Esophagus muscularis mucosa (tissue), 4 donors: ENCODE data around the gene KRTAP22-2. TPM values are rescaled to one million over a fixed set of nuclear protein-coding genes. Genes with fewer than 3 reads are reported as not detected.

ENCODE experiments used
- DNase-seq: peaks from one replicate; pipeline ENCODE4 v3.0.0-alpha.2; 2017; ENCODE audit errors: extremely low spot score
- H3K27ac ChIP-seq, 4 donors: fragments of 200-600 bp; sonication (generic); replicated peaks in 1 of 4; 1 replicate in 3 of 4; 2 replicates in 1 of 4; pipeline ENCODE4 v1.5.1; 2016 to 2019; ENCODE audit warnings: mild to moderate bottlenecking in 1 of 4
- H3K27me3 ChIP-seq, 4 donors: fragments of 200-600 bp; sonication (generic); one replicate each; pipeline versions ENCODE4 v1.5.1 to v1.6.0; 2016 to 2019
- H3K36me3 ChIP-seq, 4 donors: fragments of 200-600 bp; sonication (generic); one replicate each; pipeline ENCODE4 v1.5.1; 2016 to 2019
- H3K4me1 ChIP-seq, 4 donors: fragments of 200-600 bp; sonication (generic); one replicate each; pipeline ENCODE4 v1.5.1; 2016 to 2019
- H3K4me3 ChIP-seq, 4 donors: fragments of 200-600 bp; sonication (generic); 1 replicate in 2 of 4; 2 replicates in 2 of 4; pipeline ENCODE4 v1.5.1; 2016 to 2019; ENCODE audit warnings: mild to moderate bottlenecking in 4 of 4, moderate library complexity in 1 of 4
- H3K9me3 ChIP-seq, 4 donors: fragments of 200-600 bp; sonication (generic); 1 replicate in 3 of 4; 2 replicates in 1 of 4; pipeline ENCODE4 v1.5.1; 2016 to 2019
- CTCF ChIP-seq, 3 experiments: fragments of 200-600 bp in 2 of 3; fragments of 450-650 bp in 1 of 3; sonication (generic) in 2 of 3; IDR thresholded peaks; one replicate each; pipeline ENCODE4 v1.5.1; 2017 to 2019; ENCODE audit warnings: antibody characterized with exemption in 3 of 3, mild to moderate bottlenecking in 2 of 3, moderate library complexity in 1 of 3
- EP300 ChIP-seq: sonication (generic); formaldehyde crosslinking; IDR thresholded peaks from one replicate; pipeline ENCODE4 v1.6.1; 2017; ENCODE audit warnings: antibody characterized with exemption
- POLR2A ChIP-seq: fragments of 450-650 bp; IDR thresholded peaks from one replicate; pipeline ENCODE4 v1.6.1; 2017; ENCODE audit warnings: antibody characterized with exemption, moderate library complexity, mild to moderate bottlenecking, low read depth
- POLR2AphosphoS5 ChIP-seq, 2 donors: sonication (generic); formaldehyde crosslinking; IDR thresholded peaks; one replicate each; pipeline ENCODE4 v1.6.1; 2017; ENCODE audit warnings: antibody characterized with exemption in 2 of 2
- WGBS: methylation state at CpG from one replicate; pipeline ENCODE4 v1.1.5; 2018; 5-methylcytosine and 5-hydroxymethylcytosine counted together
- intact Hi-C: fragments of 100-400 bp; cut with DNase I; formaldehyde crosslinking; loops from one replicate; pipeline ENCODE4 v1.15.1; 2023
- total RNA-seq, 4 donors: library from RNA; depleted of rRNA; stranded (reverse); fragments of >200 nt; gene quantifications; one replicate each; pipeline versions ENCODE4 v1.1.0 to v1.2.1, GENCODE V29; 2016

The KRTAP22-2 gene
- not detected for total RNA-seq

DNA sequence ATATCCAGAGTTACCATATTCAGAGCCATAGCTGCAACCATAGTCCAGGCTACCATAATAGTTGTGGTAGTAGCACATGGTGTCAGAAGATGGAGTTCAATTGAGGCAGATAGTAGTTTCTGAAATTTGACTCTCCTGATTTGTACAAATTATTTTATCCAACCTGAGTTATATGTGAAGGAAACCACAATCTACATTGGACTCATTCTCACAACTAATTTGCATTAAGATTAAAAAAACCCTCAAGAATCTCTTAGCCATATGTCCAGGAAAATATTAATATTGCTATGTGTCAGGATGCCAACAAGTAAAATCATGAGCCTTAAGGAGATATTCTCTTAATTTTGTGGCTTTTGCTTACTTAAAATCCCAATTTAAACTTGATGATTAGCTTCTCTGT, at the start of gene KRTAP22-2:
TSS of gene KRTAP22-2 (minus strand) at position 101 of the 400 bp plus-strand sequence.
- H3K27ac ChIP-seq: no peak within 1 kb of the TSS
- TF ChIP-seq CTCF (IDR thresholded peaks at IDR 0.05) (no peak), POLR2AphosphoS5 (IDR thresholded peaks at IDR 0.05) (no peak), EP300 (no peak)
- no peaks in the 10 kb centered on the region for H3K27me3 ChIP-seq
- no peak for DNase-seq
- intact Hi-C loops: no loop called here
- H3K36me3 ChIP-seq: no peaks in the 10 kb centered on the region
- H3K9me3 ChIP-seq: no peaks in the 10 kb centered on the region
- no peak within 1 kb of the TSS for H3K4me3 ChIP-seq
- H3K4me1 ChIP-seq: no peaks in the 10 kb centered on the region

DNA sequence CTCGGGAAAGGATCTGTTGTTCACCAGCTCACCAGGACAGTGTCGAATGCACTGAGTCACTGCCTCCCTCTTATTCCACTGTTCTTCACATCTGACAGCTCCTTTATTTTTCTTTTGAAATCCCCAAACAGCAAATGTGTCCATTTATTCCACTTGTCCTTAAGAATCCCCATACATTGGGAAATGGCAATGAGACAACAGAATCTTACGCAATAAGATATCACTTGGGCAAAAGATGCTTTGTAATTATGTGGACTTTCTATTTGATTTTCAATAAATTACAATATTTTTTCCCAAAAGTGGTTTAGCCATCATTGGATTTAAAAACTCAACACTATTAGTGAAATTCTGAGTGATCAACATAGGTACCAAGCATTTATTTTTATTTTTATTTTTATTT, 48.5 kb upstream of the KRTAP22-2 start:
- no peak overlapping the region for H3K27ac ChIP-seq
- 49% methylated on average over 3 of the region's 3 CpGs for WGBS
- no peaks in the 10 kb centered on the region for H3K36me3 ChIP-seq
- no peak for DNase-seq
- H3K27me3 ChIP-seq: no peaks in the 10 kb centered on the region
- H3K4me3 ChIP-seq: no peak overlapping the region
- TF ChIP-seq POLR2A: no peak
- no peak for TF ChIP-seq POLR2AphosphoS5 (IDR thresholded peaks at IDR 0.05)
- no peak for TF ChIP-seq EP300
- no peak for TF ChIP-seq CTCF (IDR thresholded peaks at IDR 0.05)
- H3K4me1 ChIP-seq: no peaks in the 10 kb centered on the region
- intact Hi-C loops: no loop called here
- H3K9me3 ChIP-seq: no peaks in the 10 kb centered on the region

DNA sequence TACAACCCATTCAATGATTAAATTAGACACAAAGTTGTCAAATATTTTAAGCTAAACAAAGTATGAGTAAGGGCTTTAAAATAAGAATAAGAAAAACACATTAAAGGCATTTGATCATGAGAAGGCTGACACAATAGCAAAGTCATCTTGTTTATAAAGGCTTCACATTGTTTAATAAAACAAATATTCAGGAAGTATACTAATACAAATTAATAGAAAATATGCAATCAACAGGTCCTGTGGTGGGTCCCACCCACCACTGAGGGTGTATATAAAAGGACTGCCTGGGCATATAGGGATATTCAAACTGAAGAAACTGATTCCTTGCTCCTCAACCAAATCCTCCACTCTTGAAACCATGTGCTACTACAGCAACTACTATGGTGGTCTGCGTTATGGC, 44.7 kb upstream of the KRTAP22-2 start, which contains the start of gene KRTAP20-2:
TSS of gene KRTAP20-2 (plus strand) at position 301 of the 400 bp plus-strand sequence. CDS start at position 359, 58 bp downstream.
- TF ChIP-seq CTCF (IDR thresholded peaks at IDR 0.05): no peak
- no peak for TF ChIP-seq EP300
- no peak for TF ChIP-seq POLR2AphosphoS5 (IDR thresholded peaks at IDR 0.05)
- no peak for DNase-seq
- Histone ChIP-seq H3K27me3 (no peaks in the 10 kb centered on the region), H3K4me1 (no peaks in the 10 kb centered on the region), H3K9me3 (no peaks in the 10 kb centered on the region), H3K36me3 (no peaks in the 10 kb centered on the region), H3K4me3 (no peak within 1 kb of the TSS), H3K27ac (no peak within 1 kb of the TSS)
- intact Hi-C loops: no loop called here
- 100% methylated on average over 1 of the region's 1 CpG for WGBS

GRCh38 chr21:30629200-30629599, 39.0 kb upstream of the KRTAP22-2 start:
- H3K4me3 ChIP-seq: no peak overlapping the region
- H3K36me3 ChIP-seq: no peaks in the 10 kb centered on the region
- no peak for DNase-seq
- H3K27ac ChIP-seq: no peak overlapping the region
- TF ChIP-seq EP300 (no peak), CTCF (IDR thresholded peaks at IDR 0.05) (no peak), POLR2A (no peak), POLR2AphosphoS5 (IDR thresholded peaks at IDR 0.05) (no peak)
- intact Hi-C loops: no loop called here
- WGBS: 34% methylated on average over 1 of the region's 1 CpG
- no peaks in the 10 kb centered on the region for H3K4me1 ChIP-seq
- H3K27me3 ChIP-seq: no peaks in the 10 kb centered on the region
- no peaks in the 10 kb centered on the region for H3K9me3 ChIP-seq

- no peaks in the 10 kb centered on the region for H3K36me3 ChIP-seq
- 83% methylated on average over 4 of the region's 4 CpGs for WGBS
- intact Hi-C loops: no loop called here
- H3K27me3 ChIP-seq: no peaks in the 10 kb centered on the region
- H3K4me3 ChIP-seq: no peak overlapping the region
- no peaks in the 10 kb centered on the region for H3K9me3 ChIP-seq
- H3K4me1 ChIP-seq: no peaks in the 10 kb centered on the region
- TF ChIP-seq POLR2AphosphoS5 (IDR thresholded peaks at IDR 0.05) (no peak), EP300 (no peak), CTCF (IDR thresholded peaks at IDR 0.05) (no peak), POLR2A (no peak)
- no peak for DNase-seq
- no peak overlapping the region for H3K27ac ChIP-seq
Measured at GRCh38 chr21:30628109-30628508, 37.9 kb upstream of the KRTAP22-2 start.
